ENCODE data around the gene ZBTB49.
"Not testable (repeated sequence)": the region's sequence is repeated elsewhere in the genome, so short reads cannot be mapped to it uniquely, and the experiment has no call there.

Gene ZBTB49

DNA sequence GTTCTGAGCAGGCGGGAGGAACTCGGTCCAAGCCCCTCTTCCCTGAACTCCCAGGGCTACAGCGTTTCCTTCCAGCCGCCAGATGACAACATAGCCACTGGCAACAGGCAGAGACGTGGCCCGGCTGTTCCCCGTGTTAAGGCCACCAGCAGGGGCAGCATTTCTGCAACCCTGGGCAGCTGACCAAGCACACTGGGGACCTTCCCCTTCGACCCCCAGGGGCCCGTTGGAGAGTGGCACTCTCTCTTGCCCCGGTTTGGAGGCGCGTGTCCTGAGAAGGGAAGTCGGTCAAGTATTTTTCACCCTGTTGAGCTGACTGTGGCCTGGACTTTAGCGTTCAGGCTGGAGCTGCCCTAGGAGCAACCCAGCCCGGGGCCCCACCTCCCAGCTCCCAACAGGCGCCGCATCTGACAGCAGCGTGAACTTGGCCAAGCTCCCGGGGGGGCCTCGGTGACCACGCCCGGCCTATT lies 37.6 kb downstream of the ZBTB49 start:
- no peak for DNase-seq

DNA sequence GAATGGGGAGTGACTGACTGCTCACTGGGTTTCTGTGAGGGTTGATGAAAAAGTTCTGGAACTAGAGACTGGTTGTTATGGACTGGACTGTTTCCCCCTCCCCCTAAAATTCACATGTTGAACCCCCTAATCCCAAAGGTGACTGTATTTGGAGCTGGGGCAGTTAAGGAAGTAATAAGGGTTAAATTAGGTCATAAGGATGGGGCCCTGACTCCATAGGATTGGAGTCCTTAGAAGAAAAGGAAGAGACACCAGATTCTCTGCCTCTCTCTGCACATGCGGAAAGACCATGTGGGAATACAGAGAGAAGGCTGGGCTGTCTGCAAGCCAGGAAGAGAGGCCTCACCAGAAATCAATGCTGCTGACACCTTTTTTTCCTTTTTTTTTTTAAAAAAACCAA lies 38.2 kb downstream of the ZBTB49 start:
- no peak for DNase-seq

GRCh38 chr4:4328840-4329239 lies 38.8 kb downstream of the ZBTB49 start:
- DNase-seq, result no peak

GRCh38 chr4:4329496-4329895 lies 39.4 kb downstream of the ZBTB49 start:
- no peak for DNase-seq

DNA sequence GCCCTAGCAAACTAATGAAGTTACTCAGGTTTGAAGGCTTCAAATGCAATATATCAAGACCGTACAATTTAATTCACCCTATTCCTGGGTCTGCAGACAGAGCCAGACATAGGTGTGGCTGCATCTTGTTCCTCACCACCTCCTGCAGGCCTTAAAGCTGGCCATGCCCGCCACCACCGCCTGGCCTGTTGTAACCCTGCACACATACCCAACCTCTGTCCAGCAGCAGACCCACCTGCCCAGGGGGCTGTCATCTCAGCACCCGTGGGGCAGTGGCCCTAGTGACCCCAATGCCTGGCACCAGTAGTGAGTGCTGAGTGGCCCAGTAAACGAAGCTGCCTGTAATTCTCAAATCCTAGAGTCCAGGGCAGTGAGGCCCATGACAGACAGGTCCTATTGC lies 40.7 kb downstream of the ZBTB49 start:
- DNase-seq, result no peak

DNA sequence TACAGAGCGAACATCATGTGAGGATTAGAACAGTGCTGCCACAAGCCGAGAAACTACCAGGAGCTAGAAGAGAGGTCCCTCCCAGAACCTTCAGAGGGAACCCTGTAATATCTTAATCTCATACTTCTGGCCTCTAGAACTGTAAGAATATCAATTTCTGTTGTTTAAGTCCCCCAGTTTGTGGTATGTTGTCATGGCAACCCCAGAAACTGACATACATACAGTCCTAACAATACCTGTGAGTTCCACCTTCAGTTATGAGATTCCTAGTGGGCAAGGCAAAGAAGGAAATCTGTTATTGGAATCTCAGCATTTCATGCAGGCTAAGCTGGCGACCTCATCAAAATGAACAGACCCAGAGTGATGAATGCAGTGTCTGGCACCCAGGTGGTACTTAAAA lies 42.5 kb downstream of the ZBTB49 start:
- DNase-seq, result no peak

GRCh38 chr4:4333265-4333706 lies 43.2 kb downstream of the ZBTB49 start:
- DNase-seq, result no peak

DNA sequence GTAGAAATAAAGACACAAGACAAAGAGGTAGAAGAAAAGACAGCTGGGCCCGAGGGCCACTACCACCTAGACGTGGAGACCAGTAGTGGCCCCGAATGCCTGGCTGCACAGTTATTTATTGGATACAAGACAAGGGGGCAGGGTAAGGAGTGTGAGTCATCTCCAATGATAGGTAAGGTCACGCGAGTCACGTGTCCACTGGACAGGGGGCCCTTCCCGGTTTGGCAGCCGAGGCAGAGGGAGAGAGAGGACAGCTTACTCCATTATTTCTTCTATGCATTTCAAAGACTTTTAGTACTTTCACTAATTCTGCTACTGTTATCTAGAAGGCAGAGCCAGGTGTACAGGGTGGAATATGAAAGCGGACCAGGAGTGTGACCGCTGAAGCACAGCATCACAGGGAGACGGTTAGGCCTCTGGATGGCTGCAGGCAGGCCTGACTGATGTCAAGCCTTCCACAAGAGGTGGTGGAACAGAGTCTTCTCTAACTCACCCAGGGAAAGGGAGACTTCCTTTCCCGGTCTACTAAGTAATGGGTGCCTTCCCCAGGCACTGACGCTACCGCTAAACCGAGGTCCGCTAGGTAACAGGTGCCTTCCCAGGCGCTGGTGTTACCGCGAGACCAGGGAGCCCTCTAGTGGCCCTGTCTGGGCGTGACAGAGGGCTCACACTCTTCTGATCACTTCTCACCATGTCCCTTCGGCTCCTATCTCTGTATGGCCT lies 44.9 kb downstream of the ZBTB49 start:
- peak; percentile 74 to 77 for DNase-seq

GRCh38 chr4:4338210-4339001 lies 48.4 kb downstream of the ZBTB49 start:
- DNase-seq, result no peak

- no peak for DNase-seq
These were observed 49.5 kb downstream of the ZBTB49 start for GRCh38 chr4:4339504-4340085.

GRCh38 chr4:4341861-4342650 lies 52.0 kb downstream of the ZBTB49 start:
- DNase-seq, result no peak

GRCh38 chr4:4343038-4343437 lies 53.0 kb downstream of the ZBTB49 start:
- no peak for DNase-seq

GRCh38 chr4:4344915-4345527 lies 55.0 kb downstream of the ZBTB49 start:
- no peak for DNase-seq

DNA sequence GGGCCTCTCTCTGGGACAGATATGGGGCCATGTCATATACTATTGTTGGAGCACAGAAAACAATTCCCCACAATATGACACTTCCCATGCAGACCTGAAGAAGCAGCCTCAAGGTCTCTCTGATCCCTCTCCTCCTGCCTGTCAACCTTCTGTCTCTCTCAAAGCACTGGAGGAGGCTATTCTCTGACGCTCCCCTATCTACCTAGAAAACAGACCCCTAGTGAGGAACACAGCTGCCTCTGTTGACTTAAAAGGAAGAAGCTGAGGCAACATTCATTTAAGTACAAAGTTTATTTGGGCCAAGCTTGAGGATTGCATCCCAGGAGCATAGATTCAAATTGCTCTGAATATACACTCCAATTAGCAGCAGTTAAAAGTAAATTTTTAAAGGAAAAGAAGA lies 57.5 kb downstream of the ZBTB49 start:
- no peak for DNase-seq

GRCh38 chr4:4348585-4348984 lies 58.5 kb downstream of the ZBTB49 start:
- DNase-seq, result not testable (repeated sequence)

DNA sequence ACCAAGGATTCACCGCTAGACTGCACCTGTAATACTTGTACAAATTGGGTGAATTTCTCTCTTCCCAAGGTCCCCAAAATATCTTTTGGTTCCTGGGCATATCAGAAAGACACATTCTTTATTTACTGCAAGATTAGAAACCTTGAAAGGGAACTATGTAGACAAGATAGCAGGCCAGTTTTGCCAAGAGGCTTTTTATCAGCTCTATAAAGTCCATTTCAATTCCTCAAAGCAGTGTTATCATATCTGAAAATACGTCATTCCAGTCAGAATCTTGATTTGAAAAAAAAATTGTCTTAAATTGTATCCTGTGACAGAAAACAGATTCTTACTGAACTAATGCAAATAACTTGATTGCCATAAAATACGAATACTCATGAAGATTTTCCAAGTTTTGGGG lies 59.8 kb downstream of the ZBTB49 start:
- DNase-seq, result no peak

DNA sequence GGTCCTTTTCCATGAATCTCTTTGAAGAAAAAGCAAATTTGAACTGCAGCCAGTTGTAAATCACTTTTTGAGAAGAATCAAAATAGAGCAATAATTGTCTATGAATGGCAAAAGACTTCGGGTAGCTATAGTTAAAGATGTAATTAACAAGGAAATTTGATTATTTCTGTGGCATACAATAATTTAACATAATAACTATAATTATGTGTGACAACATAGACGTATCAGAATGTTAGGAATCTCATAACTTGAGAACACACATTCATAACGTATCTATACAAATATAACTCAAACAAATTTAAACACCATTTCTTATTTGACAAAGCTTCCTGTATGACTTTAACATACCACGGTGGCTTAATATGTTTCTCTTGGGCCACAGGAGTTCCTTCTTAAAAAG lies 60.9 kb downstream of the ZBTB49 start:
- DNase-seq, result no peak

- DNase-seq, result no peak
These were observed 65.3 kb downstream of the ZBTB49 start for GRCh38 chr4:4355302-4355701.

- no peak for DNase-seq
These were observed 66.3 kb downstream of the ZBTB49 start for GRCh38 chr4:4356106-4357041.

DNA sequence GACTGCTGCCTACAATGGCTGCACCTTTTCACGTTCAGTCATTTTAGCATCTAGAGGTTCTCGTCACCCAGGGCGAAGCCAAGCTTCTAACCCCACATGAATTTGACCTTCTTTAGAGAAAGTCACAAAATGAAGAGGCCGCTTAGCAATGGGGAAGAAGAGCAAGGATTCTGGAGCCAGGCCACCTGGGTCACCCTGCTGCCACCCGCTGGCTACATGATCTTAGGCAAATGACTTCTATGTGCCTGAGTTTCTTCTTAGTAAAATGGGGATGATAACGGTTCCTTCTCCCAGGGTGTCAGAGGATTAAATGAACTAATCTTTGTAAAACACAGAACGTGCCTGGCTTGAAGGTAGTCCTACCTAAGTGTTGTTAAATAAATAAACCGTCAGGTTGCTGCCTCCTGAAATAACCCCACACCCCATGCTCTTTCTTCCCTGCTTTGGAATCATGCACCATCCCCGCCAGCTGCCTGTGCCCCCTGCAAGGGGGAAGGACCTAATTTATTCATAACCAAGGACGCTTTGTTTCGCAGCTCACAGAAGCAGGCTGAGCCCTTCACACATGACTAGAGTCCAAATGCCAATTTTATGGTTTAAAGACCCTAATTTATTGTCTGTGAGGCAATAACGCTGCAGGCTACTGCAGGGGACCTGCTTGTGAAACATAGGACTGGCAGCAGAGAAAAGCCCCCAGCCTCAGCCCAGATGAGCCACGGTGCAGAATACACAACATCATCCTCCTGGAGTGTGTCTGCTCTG lies 68.2 kb downstream of the ZBTB49 start:
- no peak for DNase-seq

DNA sequence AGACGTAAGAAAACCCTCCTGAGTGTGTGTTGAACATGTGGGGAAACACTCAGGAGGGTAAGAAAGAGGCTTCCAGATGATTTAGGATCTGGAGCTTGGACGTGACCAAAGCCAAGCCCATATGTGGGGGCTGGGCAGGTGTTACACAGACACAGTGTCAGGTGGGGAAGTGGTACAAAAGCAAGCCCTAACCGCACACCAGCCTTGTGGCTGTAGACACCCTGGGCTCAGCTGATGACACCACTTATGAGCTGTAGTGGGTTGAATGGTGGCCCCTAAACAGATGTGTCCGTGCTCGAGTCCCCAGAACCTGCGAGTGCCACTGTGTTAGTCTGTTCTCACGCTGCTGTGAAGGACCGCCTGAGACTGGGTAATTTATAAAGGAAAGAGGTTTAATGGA lies 71.8 kb downstream of the ZBTB49 start:
- no peak for DNase-seq
